Hepatocyte (in vitro differentiated cells): ENCODE results near the gene MLPH.

Experiments used
- CTCF ChIP-seq: fragments of 200-600 bp; sonication (generic); IDR thresholded peaks from 2 replicates; pipeline ENCODE4 v1.5.1; 2016; ENCODE audit warnings: antibody characterized with exemption, mild to moderate bottlenecking; ENCODE audit not compliant: poor library complexity
- EZH2 ChIP-seq: fragments of 200-600 bp; sonication (generic); IDR thresholded peaks from 2 replicates; pipeline ENCODE4 v1.6.1; 2016; ENCODE audit warnings: antibody characterized with exemption, mild to moderate bottlenecking, borderline replicate concordance

DNA sequence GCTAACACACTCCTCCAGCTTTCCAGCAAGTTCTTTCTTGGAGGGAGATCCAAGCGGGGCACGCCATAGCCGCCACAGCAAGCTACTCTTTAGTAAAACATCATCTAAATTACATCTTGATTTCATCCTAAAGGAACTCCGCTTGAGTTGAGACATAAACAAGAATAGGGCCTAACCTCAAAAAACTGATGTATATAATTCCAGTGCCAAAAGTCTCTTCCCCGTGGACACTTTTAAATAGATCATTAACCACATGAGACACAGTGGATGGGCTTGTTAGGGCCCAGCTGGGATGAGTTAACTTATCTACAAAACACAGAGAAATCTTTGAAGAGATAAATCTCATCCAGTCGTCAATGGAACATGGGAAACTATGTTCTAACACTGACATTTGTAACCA is 20.8 kb upstream of the MLPH start:
- no peak for TF ChIP-seq CTCF
- no peak for TF ChIP-seq EZH2
